Kidney (tissue), 14 donors: ENCODE results near the gene CREB3L2. TPM values are rescaled to one million over a fixed set of nuclear protein-coding genes. Genes with fewer than 3 reads are reported as not detected.

Experiments used
- DNase-seq, 5 donors: peaks; one replicate each; pipeline ENCODE4 v3.0.0-alpha.2; 2013 to 2020
- FAIRE-seq: peaks from 2 replicates; lab custom pipeline; 2012; peaks lifted over from hg19 to GRCh38; lab: Jason Lieb, UNC
- H3K27ac ChIP-seq, 2 donors: one replicate each; pipeline ENCODE4 v1.7.0; 2013; ENCODE audit warnings: low read depth in 2 of 2, low read length in 2 of 2, inconsistent platforms in 1 of 2
- H3K27me3 ChIP-seq: one replicate; pipeline ENCODE4 v1.7.1; 2013; ENCODE audit warnings: low read length, inconsistent platforms; ENCODE audit not compliant: control insufficient read depth, insufficient read depth
- H3K36me3 ChIP-seq, 3 donors: one replicate each; pipeline versions ENCODE4 v1.7.0 to v1.7.1; 2013; ENCODE audit warnings: low read length in 3 of 3, control low read depth in 1 of 3, inconsistent platforms in 1 of 3; ENCODE audit not compliant: insufficient read depth in 3 of 3, control insufficient read depth in 2 of 3
- H3K4me1 ChIP-seq, 3 donors: one replicate each; pipeline versions ENCODE4 v1.7.0 to v1.7.1; 2013; ENCODE audit warnings: low read length in 3 of 3, inconsistent platforms in 1 of 3, low read depth in 1 of 3; ENCODE audit not compliant: control insufficient read depth in 2 of 3, insufficient read depth in 2 of 3
- H3K4me3 ChIP-seq, 3 donors: one replicate each; pipeline versions ENCODE4 v1.7.0 to v1.8.1; 2013; ENCODE audit warnings: low read length in 3 of 3, control low read depth in 1 of 3, inconsistent platforms in 1 of 3
- H3K9ac ChIP-seq, 3 donors: one replicate each; pipeline versions ENCODE4 v1.7.0 to v1.7.1; 2013; ENCODE audit warnings: low read length in 3 of 3, control low read depth in 1 of 3, inconsistent platforms in 1 of 3
- H3K9me3 ChIP-seq, 3 donors: one replicate each; pipeline versions ENCODE4 v1.7.0 to v1.7.1; 2013; ENCODE audit warnings: low read length in 3 of 3, control low read depth in 1 of 3, inconsistent platforms in 1 of 3; ENCODE audit not compliant: control insufficient read depth in 2 of 3, insufficient read depth in 1 of 3
- intact Hi-C: fragments of 100-400 bp; cut with DNase I; formaldehyde crosslinking; loops from one replicate; pipeline ENCODE4 v1.11.1; 2022
- polyA plus RNA-seq: library from polyadenylated mRNA; stranded (reverse); fragments of 350-450 nt; fragmentation: Illumina TruSeq; extraction: RNeasy Lipid Tissue Mini Kit (QIAGEN cat#74804); gene quantifications from one replicate; pipeline ENCODE4 v1.2.3, GENCODE V29; 2014; ENCODE audit warnings: low read depth, low replicate concordance; ENCODE audit not compliant: insufficient read depth
- total RNA-seq: library from RNA; stranded (reverse); fragmentation: NEBNext Ultra II Directional; extraction: Animal tissue kit (Norgen Biotek cat#: 25700); gene quantifications from one replicate; pipeline ENCODE4 v1.2.1, GENCODE V29; 2021
- TF ChIP-seq, protein P1 (sequence below): IDR thresholded peaks from 3 replicates; pipeline ENCODE4 v1.5.1; 2012; ENCODE audit warnings: mild to moderate bottlenecking, moderate library complexity, borderline replicate concordance; ENCODE audit not compliant: insufficient read depth; ENCODE audit errors: extremely low read depth
- donor health status: control.
- donor health status: control.
- donor health status: control.
- donor health status: control.
- donor health status: control.
- donor health status: DM: yes; HTN: yes; CAD: no.
- donor health status: Normal renal cell carcinoma (clear cell type).

Gene CREB3L2
- total and polyA plus RNA-seq, 2 donors from 2014 or later = 18.5 to 114 TPM

DNA sequence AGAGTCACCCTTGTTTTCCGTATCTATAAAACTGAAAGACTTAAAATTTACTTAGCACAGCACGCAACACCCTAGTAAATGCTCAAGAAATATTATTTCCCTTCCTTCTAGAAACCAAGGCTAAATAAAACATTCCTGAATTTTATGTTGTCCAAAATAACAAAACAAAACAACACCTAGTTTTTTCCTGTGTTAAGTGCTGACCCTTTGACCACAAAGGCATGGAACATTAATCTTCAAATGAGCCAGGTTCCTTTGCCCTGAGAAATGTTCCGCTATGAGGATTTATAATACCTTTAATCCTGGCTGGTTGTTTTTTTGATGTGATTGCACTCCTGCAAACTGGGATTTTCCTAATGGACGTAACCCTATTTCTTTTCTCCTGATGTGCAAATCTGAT lies 126.1 kb downstream of the CREB3L2 start:
- intact Hi-C loops = no loop called here
- no peak overlapping the region for H3K27ac ChIP-seq
- peaks cover 0 to 20% (median 7%) of the 10 kb centered on the region in 3 donors for H3K36me3 ChIP-seq
- H3K9ac ChIP-seq = no peak overlapping the region
- H3K4me1 ChIP-seq = peaks cover 0 to 2% (median 0%) of the 10 kb centered on the region in 3 donors
- H3K27me3 ChIP-seq = no peaks in the 10 kb centered on the region
- H3K9me3 ChIP-seq = no peaks in the 10 kb centered on the region
- no peak overlapping the region for H3K4me3 ChIP-seq
- TF ChIP-seq, protein P1, sequence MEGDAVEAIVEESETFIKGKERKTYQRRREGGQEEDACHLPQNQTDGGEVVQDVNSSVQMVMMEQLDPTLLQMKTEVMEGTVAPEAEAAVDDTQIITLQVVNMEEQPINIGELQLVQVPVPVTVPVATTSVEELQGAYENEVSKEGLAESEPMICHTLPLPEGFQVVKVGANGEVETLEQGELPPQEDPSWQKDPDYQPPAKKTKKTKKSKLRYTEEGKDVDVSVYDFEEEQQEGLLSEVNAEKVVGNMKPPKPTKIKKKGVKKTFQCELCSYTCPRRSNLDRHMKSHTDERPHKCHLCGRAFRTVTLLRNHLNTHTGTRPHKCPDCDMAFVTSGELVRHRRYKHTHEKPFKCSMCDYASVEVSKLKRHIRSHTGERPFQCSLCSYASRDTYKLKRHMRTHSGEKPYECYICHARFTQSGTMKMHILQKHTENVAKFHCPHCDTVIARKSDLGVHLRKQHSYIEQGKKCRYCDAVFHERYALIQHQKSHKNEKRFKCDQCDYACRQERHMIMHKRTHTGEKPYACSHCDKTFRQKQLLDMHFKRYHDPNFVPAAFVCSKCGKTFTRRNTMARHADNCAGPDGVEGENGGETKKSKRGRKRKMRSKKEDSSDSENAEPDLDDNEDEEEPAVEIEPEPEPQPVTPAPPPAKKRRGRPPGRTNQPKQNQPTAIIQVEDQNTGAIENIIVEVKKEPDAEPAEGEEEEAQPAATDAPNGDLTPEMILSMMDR = no peak
- DNase-seq = peak in 2 of 5 donors; percentile 66 to 72
- FAIRE-seq = no peak

DNA sequence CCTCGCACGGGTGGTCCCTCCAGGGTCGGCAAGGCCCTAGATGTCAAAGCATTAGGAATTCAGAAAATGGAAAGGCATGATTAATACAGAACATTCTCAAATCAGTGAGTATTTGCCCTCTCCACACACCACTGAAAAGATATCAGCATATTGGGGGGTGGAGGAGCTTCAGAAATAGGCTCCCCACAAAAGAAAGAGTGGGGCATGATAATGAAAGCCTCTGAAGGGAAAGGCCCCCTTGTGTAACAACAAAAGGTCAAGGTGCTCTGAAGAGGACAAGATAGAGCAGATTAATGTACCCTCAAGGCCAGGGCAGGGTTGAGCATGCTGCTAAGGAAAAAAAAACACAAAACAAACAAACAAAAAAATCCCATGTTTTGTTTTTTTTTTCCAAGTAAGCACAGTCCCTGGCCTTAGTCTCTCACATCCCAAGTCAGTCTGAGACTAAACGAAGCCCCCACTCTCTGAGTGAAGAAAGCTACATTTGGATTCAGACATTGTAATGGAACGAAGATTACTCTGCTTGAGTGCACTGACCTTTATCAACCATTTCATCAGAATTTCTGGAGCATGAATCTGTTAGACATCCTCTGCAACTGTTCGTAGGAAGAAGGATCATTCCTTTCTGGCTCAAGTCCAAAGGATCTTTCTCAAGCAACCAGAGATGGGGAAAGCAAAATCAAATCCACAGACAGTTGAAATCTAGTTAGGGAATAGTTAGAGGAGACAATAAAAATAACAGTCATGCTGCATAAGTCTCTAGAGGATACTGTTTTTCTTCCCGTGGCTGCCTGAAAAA lies 127.7 kb downstream of the CREB3L2 start:
- Histone ChIP-seq H3K27ac (no peak overlapping the region), H3K27me3 (no peaks in the 10 kb centered on the region), H3K4me1 (peaks cover 0 to 2% (median 0%) of the 10 kb centered on the region in 3 donors), H3K9me3 (no peaks in the 10 kb centered on the region), H3K36me3 (peaks cover 0 to 7% (median 0%) of the 10 kb centered on the region in 3 donors), H3K9ac (no peak overlapping the region), H3K4me3 (no peak overlapping the region)
- FAIRE-seq (no peak), DNase-seq (peak in 2 of 5 donors; percentile 27 to 46)
- TF ChIP-seq, protein P1 = no peak
- intact Hi-C loops = no loop called here

DNA sequence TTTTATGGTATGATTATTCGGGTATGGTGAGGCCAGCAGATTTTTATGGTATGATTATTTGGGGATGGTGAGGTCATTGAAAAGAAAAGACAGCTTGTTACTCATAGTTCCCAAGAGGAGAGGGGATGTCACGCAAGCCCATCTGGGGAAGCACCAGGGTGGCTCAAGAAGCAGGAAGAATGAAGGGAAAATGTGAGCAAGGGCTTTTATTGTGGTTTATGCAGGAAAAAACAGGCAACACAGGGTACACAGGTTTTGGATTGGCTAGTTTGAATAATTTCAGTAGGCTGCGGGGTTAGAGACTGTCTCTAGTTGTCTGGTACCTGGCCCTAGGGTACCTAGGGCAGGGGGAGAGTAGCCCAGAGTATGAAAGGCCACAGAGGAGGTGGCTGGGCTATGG lies 128.4 kb downstream of the CREB3L2 start:
- no peak for DNase-seq
- H3K27me3 ChIP-seq = no peaks in the 10 kb centered on the region
- TF ChIP-seq, protein P1 = no peak
- no peaks in the 10 kb centered on the region for H3K9me3 ChIP-seq
- H3K4me1 ChIP-seq = peaks cover 0 to 2% (median 0%) of the 10 kb centered on the region in 3 donors
- H3K27ac ChIP-seq = no peak overlapping the region
- no peak for FAIRE-seq
- intact Hi-C loops = no loop called here
- no peak overlapping the region for H3K4me3 ChIP-seq
- H3K9ac ChIP-seq = no peak overlapping the region
- H3K36me3 ChIP-seq = peaks cover 0 to 3% (median 0%) of the 10 kb centered on the region in 3 donors
